SIG-M5 (cell line): ENCODE data around the gene STKLD1.

Experiments used
- DNase-seq: peaks from one replicate; lab custom pipeline; 2025; lab: John Stamatoyannopoulos, UW

Gene STKLD1

DNA sequence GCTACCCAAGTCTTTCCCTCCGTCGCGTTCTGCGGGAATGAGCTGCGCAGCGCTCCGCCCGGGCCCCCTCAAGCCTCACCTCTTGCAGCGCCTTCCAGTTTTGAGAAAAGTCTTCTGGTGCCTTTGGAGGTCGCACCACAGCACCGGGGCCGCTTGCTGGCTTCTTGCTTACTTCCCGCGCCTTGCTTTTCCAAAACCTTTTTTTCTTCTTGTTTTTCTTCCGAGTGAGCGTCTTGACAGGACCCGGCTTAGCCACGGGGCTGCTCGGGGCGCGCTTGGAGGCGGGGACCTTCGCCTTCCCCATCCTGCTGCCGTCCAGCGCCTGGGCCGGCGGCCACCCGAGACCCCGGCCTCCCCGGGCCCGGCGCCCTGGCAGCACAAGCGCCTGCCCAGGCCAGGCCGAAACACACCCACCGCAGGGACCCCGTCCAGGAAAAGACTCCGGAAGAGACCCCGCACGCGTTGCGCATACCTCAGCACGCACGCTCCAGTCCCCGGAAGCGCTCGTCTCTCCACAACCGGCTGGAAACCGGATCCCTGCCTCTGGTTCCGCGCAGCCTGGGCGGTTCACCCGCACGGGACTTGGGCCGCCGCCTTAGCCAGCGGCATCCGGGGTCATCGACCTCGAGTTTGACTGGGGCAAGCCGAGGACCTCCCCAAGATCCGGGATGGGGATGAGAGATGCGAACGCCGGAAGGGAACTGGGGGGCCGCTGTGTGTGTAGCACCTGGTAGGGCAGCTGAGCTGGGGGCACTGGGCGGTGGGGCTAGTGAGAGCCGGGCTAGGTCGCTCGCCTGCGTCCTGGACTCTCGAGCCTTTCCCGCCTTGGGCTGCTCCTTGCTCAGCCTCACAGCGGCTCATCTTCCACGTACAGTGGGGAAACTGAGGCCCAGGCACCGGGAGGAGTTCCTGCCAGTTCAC is 41.6 kb downstream of the STKLD1 start, which contains the start of gene REXO4:
REXO4 (minus strand) TSS at position 470 of the 921 bp plus-strand sequence; CDS start at position 304, 166 bp downstream.
- DNase-seq: peak; percentile 51

DNA sequence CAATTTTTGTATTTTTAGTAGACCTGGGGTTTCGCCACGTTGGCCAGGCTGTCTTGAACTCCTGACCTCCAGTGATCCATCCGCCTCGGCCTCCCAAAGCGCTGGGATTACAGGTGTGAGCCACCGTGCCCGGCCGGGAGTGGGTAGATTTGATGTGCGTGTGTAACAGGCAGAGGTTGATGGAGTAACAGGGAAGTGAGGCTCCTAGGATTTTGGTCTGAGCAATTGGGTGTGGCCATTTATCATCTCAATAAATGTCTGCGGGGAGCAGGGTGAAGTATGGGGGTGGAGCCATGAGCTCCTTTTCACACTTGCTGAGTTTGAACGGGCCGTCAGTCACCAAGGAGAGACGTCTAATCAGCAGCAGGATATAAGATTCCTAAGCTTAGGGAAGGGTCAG is 42.8 kb downstream of the STKLD1 start:
- DNase-seq: no peak

DNA sequence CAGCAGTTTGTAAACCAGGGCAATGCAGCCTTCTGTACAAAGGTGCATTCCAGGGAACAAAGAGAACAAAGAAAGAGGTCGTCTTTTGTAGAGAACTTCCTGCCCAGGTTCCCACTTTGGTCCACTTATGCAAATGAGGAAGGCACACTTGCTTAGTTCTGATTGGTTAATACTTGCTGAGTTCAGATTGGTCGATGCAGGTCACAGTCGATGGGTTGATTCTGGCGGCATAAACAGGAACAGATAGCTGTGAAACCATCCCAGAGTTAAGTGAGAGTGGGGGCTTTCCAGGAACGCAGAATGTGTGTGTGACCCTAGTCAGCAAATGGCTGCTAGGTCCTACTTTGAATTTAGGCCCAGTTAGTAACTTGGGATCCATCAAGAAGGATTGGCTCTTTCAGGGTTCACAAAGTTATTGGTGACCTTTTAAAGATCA is 44.2 kb downstream of the STKLD1 start:
- no peak for DNase-seq

DNA sequence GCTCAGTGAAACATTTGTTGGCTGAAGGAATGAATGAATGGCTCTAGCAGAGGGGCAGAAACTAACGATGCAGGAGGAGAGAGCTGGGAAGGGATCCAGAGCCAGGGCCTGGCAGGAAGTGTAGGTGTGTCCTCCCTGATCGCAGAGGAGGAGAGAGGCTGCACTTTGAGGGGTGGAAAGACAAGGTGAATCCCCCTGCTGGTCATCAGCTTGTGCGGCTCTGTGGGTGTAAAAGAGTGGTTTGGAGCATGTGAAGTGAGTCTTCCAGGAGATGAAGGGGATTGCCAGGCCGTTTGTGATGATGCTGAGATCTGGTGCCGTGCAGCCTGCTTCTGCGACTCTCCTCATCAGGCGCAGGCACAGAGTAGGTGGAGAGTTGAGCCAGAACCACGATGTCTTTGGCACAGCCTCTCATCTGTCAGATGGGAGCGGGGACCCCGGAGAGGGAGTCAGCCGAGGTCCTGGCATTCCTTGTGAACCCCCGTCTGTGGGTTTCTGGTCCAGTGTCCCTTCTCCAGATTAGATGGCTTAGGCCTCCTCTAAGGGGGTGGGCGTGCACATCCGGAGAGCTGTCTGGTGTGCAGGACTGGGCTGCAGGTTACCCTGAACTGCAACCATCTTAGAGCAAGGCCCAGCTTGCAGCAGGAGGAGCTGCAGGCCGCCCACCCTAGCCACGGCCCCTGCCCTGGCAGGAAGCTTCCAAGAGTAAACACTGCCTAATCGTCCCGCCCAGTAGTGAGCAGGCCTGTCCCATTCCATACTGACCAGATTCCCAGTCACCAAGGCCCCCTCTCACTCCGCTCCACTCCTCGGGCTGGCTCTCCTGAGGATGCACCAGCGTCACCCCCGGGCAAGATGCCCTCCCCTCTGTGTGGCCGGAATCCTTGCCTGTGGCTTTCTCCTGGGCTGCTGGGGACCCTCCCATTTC is 45.7 kb downstream of the STKLD1 start, which contains the start of gene ADAMTS13:
ADAMTS13 (plus strand) TSS at position 753 of the 928 bp plus-strand sequence; CDS start at position 830, 77 bp downstream.
- DNase-seq: no peak

DNA sequence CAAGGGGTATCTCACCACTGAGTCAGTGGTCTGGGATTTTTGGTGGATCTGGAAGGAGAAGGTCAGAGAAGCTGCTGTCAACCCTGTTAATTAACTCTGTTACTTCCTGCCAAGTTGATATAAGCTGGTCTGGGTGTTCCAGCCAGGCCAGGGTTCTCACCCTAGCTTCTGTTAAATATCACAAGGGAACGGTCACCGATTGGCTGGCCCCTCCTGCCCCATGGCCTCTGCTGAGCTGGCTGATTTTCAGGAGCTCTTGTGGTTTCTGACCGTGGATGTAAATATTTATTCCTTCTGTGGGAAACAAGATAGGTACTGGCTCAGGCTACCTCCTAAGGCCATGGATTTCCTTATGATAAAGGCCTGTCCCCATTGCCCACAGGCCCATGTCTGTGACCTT is 47.0 kb downstream of the STKLD1 start:
- no peak for DNase-seq

DNA sequence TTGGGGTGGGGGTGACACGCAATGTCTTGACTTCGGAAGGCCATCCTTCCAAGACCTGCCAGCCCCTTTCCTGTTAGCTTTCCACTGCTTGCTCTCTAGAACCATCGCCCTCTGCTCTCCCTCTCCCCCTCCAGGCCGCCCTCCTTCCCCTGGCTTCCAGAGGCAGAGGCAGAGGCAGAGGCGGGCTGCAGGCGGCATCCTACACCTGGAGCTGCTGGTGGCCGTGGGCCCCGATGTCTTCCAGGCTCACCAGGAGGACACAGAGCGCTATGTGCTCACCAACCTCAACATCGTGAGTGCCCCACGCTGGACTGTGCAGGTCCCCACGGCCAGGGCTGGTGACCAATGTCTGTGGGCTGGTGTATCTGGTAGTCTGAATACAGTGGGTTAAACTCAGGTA is 48.0 kb downstream of the STKLD1 start:
- DNase-seq: no peak

DNA sequence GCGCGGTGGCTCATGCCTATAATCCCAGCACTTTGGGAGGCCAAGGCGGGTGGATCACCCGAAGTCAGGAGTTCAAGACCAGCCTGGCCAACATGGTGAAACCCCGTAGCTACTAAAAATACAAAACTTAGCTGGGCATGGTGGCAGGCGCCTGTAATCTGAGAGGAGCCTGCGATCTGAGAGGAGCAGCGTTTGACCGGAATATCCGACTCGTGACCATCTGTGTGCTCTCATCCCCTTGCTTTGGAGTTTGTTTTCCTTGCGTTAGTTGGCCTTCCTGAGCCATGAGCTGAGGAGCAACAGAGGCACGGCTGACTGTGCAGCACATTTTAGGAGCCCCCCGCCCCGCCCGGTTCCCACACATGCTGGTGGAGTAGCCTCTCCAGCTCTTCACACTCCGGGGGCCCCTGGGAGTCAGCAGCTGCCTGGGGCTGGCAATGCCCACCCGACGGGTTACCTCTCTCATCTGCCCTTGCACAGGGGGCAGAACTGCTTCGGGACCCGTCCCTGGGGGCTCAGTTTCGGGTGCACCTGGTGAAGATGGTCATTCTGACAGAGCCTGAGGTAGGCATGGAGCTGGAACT is 49.0 kb downstream of the STKLD1 start:
- no peak for DNase-seq

DNA sequence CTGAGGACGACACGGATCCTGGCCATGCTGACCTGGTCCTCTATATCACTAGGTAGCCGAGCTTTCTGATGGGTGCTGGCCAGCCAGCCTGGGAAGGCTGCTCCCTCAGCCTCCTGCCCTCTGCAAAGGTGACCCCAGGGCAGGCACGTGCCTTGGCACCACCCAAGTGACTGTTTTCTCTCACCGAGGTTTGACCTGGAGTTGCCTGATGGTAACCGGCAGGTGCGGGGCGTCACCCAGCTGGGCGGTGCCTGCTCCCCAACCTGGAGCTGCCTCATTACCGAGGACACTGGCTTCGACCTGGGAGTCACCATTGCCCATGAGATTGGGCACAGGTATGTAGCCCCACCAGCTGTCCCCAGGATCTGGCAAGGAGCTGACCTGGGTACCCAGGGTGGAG is 49.8 kb downstream of the STKLD1 start:
- no peak for DNase-seq

DNA sequence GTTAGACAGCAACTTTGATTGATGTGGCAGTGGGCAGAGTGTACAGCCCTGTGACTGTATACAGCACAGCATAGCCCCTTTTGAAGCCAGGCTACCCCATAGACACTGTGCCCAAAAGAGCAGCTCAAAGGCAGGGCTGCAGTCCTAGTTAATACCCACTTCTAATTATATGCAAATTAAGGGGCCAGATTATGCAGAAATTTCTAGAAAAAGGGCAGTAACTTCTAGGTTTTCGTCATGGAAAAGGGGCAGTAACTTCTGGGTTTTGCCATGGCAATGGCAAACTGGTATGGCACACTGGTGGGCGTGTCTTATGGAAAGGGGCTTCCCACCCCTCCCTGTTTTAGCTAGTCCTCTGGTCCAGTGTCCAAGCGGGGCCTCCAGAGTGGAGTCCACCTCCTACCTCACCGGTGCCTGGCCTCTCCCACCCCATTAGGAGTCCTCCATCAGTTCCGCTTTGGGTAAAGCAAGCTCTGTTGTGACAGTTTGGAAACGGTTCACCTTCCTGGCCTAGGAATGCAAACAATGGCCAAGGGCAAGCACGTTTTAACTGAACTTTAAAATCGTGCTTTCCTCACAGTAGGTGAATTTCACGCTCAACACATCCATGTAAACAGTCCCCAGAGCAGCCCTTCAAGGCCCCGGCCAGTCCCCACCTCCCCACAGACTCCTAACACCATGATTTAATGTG is 51.6 kb downstream of the STKLD1 start:
- DNase-seq: no peak

DNA sequence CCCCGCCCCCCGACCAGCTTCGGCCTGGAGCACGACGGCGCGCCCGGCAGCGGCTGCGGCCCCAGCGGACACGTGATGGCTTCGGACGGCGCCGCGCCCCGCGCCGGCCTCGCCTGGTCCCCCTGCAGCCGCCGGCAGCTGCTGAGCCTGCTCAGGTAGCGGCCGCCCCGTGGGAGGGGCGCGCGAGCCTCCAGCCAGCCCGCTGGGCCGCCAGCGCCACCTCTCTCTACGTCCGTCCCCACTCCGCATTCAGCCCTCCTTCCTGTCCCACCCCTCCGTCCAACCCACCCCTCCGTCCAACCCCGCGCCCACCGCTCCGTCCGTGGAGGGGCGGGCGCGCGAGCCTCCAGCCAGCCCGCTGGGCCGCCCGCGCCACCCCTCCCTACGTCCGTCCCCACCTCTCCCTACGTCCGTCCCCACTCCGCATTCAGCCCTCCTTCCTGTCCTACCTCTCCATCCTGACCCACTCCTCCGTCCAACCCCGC is 52.5 kb downstream of the STKLD1 start:
- DNase-seq: no peak

DNA sequence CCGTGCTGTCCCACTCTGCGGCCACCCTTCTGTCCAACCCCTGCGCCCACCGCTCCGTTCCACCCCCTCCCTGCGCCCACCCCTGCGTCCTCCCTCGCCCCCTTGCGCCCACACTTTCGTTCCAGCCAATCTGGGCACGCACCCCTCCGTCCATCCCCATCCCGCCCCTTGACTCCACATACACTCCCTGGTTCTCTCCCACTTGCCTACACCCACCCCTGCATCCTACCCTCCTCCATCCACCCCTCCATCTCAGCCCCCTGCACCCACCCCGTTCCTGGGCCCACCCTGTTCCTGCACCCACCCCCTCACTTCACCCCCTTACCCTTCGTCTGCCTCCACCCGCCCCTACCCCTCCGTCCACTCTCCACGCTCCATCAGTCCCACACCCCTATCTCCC is 53.0 kb downstream of the STKLD1 start:
- DNase-seq: no peak

DNA sequence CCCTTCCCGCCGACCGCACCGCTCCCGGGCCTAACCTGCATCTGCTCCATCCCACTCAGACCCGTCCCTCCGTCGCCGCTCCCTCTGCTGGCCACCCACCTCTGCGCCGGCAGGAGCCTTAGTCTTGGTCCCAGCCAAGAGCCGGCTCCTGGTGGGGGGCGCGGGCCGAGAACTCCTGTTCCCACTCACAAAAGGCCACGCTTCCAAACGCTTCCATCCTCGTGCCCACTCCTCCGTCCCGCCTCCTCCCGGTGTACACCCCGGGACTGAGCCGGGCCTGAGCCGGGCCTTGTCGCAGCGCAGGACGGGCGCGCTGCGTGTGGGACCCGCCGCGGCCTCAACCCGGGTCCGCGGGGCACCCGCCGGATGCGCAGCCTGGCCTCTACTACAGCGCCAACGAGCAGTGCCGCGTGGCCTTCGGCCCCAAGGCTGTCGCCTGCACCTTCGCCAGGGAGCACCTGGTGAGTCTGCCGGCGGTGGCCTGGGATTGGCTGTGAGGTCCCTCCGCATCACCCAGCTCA is 53.5 kb downstream of the STKLD1 start:
- no peak for DNase-seq

DNA sequence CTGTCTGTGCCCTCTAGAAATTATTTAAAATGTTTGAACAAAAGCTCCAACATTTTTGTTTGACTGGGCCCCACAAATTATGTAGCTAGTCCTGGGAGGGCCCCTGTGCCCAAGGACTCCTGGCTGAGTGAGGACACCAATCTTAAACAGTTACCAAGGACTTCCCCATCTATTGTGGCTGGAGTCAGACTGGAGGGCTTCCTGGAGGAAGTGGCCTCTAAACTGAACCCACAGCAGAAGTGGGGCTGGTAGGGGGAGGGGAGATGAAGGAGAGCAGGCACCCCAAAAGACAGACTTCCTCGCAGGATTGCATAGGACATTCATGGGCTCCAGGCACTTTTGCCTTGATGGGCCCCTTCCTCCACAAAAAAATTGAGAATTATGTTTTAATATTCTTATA is 54.1 kb downstream of the STKLD1 start:
- no peak for DNase-seq

DNA sequence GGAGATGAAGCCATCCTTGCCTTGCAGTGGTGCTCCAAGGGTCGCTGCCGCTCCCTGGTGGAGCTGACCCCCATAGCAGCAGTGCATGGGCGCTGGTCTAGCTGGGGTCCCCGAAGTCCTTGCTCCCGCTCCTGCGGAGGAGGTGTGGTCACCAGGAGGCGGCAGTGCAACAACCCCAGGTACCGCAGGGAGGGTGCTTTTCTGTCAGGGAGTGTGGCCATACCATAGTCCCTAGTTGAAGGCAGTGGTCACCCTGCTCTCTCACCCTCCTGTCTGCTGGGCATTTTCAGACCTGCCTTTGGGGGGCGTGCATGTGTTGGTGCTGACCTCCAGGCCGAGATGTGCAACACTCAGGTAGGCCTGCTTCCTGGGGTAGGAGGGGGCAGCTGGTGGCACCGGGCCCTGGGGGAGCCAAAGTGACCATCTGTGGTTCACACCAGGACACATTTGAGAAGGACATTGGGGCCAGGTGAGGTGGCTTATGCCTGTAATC is 57.2 kb downstream of the STKLD1 start:
- DNase-seq: no peak

DNA sequence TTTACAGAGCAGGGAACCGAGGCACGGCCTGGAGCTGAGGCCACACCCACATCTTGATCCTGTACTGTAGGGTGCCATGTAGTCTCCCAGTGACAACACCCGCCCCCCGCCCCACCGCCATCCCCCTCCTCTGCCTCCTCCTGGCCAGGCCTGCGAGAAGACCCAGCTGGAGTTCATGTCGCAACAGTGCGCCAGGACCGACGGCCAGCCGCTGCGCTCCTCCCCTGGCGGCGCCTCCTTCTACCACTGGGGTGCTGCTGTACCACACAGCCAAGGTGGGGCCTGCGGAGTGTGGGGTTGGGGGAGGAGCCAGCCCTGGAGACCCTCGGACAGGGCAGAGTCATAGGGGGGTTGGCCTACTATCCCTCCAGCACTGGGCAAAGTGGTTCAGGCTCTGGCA is 60.5 kb downstream of the STKLD1 start:
- DNase-seq: no peak

DNA sequence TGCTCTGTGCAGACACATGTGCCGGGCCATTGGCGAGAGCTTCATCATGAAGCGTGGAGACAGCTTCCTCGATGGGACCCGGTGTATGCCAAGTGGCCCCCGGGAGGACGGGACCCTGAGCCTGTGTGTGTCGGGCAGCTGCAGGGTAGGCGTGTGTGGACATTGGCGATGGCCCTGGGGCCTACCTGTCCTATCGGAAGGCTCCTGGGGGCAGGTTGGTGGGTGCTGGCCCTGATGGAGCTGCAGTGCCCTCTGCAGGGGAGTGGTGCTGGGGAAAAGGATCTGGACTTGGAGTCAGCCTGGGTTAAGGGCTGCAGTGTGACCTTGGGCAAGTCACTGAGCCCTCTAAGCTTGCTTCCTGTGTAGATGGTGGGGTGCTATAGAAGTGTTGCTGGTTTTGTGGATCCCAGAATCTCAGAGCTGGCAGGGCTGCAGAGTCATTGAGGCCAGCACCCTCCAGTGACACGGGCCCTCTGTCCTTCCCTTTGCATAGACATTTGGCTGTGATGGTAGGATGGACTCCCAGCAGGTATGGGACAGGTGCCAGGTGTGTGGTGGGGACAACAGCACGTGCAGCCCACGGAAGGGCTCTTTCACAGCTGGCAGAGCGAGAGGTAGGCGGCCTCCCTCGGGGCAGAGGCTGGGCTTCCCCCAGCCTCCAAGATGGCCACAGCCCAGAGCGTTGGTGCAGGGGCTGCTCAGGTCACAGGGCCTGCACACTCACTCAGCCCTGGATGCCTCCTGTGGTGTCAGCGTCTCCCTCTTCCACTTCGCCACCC is 61.8 kb downstream of the STKLD1 start:
- DNase-seq: no peak

DNA sequence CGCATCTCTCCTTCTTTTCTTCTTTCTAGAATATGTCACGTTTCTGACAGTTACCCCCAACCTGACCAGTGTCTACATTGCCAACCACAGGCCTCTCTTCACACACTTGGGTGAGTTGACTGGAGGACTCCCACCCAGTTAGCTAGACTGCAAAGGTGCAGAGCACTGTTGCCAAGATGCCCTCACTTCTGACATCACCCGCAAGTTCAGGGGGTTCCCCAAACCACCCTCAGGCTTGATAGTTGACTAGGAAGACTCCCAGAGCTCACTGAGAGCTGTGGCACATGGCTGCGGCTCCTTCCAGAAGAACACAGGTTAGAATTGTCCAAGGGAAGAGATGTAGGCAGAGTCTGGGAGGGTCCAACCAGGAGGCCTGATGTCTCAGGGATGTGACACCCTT is 63.2 kb downstream of the STKLD1 start:
- DNase-seq: no peak

DNA sequence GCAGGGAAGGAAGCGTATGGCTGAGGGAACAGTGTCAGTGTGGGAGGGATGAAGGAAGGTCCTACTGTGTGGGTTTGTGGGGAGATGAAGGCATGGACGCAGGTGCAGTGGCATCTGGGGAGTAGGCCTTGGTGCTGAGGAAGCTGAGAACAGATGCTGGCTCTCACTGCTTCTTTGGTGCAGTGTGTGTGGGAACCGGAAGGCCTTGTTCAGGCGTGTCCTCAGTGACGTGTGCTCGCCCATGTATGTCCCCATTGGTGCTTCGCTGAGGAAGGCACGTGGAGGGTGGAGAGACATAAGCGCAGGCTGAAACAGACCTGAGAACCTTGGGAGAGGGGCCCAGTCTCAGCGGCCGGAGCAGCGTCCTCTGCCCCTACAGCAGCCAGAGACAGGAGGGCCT is 64.7 kb downstream of the STKLD1 start:
- DNase-seq: no peak

DNA sequence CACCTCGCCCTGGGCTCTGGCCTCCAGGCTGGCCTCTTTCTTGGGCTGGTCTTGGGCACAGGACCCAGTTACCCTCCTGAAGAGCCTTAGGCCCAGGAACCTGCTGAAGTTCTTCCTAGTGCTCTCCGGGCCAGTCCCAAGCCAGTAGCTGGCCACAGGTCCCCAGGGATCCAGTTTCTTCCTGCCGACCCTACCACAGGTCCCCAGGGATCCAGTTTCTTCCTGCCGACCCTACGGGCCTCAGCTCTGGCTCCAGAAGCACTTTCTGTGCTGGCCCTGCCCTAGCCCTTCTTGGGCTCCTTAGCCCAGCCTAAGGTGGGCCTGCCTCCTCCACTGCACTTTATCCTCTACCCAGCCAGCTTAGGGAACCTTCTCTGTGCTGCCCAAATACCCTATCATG is 65.4 kb downstream of the STKLD1 start:
- no peak for DNase-seq

DNA sequence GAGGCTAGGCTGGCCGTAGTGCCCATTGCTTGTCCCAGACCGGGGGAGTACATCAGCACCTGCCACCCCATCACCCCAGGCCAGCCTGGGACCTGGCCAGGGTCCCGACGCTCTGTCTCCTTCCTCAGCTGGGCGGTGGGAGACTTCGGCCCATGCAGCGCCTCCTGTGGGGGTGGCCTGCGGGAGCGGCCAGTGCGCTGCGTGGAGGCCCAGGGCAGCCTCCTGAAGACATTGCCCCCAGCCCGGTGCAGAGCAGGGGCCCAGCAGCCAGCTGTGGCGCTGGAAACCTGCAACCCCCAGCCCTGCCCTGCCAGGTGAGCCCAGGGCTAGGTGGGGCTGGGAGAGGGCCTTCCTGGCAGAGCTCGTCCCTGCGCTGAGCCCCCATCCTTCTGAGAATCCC is 67.1 kb downstream of the STKLD1 start:
- DNase-seq: no peak
